ENCODE results near the gene CALD1. TPM values are rescaled to one million over a fixed set of nuclear protein-coding genes. Genes with fewer than 3 reads are reported as not detected.

CALD1 gene
- total and polyA plus RNA-seq, 10 donors, result 42.4 to 333 (median 212) TPM

DNA sequence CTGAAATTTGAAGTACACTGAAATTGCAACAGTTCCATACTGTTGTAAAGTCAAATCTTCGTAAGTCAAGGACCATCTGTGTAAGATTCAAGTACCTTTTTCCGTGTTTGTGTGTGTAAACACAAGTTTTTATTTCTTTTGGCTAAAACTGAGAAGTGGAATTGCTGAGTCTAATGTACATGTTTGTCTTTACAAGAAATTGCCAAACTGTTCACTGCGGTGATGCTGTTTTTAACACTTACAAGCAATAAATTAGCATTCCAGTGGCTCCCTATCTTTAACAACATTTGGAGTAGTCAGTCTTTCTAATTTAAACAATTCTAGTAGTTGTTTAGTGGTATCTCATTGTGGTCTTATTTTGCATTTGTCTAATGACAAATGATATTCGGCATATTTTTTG is 23.3 kb downstream of the CALD1 start:
- 85 to 91% (median 89%) methylated on average over 4 of the region's 4 CpGs for WGBS, 5 donors
- Histone ChIP-seq H3K9me3 (no peaks in the 10 kb centered on the region), H3K4me3 (no peak overlapping the region), H3K27ac (no peak overlapping the region), H3K36me3 (no peaks in the 10 kb centered on the region), H3K27me3 (replicated peaks in 1 of 7) (no peaks in the 10 kb centered on the region), H3K4me1 (peaks cover 0 to 13% (median 2%) of the 10 kb centered on the region in 6 donors)
- intact Hi-C loops (cut with DNase I; ENCODE audit: low total_unique reads), result no loop called here
- no peak for TF ChIP-seq POLR2AphosphoS5 (IDR thresholded peaks at IDR 0.05)
- no peak for TF ChIP-seq POLR2A (IDR thresholded peaks at IDR 0.05)
- TF ChIP-seq, protein P1, sequence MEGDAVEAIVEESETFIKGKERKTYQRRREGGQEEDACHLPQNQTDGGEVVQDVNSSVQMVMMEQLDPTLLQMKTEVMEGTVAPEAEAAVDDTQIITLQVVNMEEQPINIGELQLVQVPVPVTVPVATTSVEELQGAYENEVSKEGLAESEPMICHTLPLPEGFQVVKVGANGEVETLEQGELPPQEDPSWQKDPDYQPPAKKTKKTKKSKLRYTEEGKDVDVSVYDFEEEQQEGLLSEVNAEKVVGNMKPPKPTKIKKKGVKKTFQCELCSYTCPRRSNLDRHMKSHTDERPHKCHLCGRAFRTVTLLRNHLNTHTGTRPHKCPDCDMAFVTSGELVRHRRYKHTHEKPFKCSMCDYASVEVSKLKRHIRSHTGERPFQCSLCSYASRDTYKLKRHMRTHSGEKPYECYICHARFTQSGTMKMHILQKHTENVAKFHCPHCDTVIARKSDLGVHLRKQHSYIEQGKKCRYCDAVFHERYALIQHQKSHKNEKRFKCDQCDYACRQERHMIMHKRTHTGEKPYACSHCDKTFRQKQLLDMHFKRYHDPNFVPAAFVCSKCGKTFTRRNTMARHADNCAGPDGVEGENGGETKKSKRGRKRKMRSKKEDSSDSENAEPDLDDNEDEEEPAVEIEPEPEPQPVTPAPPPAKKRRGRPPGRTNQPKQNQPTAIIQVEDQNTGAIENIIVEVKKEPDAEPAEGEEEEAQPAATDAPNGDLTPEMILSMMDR (IDR thresholded peaks at IDR 0.05 in 8 of 11, conservative IDR thresholded peaks at IDR 0.05 in 3 of 11), result no peak
- no peak for DNase-seq

DNA sequence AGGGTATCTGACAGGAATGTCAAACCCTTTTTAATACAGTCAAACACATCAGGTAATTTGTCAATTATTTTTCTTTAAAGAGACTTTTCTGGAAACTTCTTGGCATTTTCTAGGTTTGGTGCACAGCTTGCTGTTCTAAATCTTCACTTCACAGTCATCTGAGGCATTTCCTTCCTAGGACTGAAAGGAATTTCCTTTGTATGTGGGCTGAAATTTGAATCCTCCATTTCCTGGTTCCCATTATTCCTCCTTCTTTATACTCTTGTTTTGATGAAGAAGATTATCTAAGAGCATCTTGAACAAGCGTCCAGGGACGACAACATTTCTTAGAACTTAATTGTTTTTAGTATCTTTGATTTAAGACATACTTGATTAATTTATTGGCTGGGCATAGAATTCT is 24.9 kb downstream of the CALD1 start:
- 52 to 73% (median 65%) methylated on average over 2 of the region's 2 CpGs for WGBS, 5 donors
- intact Hi-C loops (cut with DNase I; ENCODE audit: low total_unique reads), result no loop called here
- H3K4me3 ChIP-seq, result no peak overlapping the region
- peak overlapping the region in 3 of 8 donors; percentile 24 to 45 (median 30) for H3K27ac ChIP-seq
- no peaks in the 10 kb centered on the region for H3K9me3 ChIP-seq
- DNase-seq, result no peak
- H3K27me3 ChIP-seq (replicated peaks in 1 of 7), result no peaks in the 10 kb centered on the region
- H3K36me3 ChIP-seq, result no peaks in the 10 kb centered on the region
- peaks cover 0 to 13% (median 2%) of the 10 kb centered on the region in 6 donors for H3K4me1 ChIP-seq
- TF ChIP-seq POLR2AphosphoS5 (IDR thresholded peaks at IDR 0.05) (no peak), POLR2A (IDR thresholded peaks at IDR 0.05) (no peak)
- TF ChIP-seq, protein P1 (IDR thresholded peaks at IDR 0.05 in 8 of 11, conservative IDR thresholded peaks at IDR 0.05 in 3 of 11), result no peak

DNA sequence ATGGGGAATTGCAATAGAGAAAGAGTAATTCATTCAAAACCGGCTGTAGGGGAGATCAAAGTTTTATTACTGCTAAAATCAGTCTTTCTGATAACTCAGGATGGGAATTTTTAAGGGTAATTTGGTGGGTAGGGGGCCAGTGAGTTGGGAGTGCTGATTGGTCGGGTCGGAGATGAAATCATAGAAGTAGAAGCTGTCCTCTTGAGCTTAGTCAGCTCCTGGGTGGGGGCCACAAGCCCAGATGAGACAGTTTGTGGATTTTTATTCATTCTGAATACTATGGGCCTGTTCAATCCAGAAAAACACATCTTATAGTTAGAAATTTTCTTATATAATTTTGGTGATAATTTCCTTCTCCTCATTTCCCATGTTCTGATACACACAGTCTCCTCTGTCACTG is 25.4 kb downstream of the CALD1 start:
- Histone ChIP-seq H3K9me3 (no peaks in the 10 kb centered on the region), H3K27me3 (replicated peaks in 1 of 7) (no peaks in the 10 kb centered on the region), H3K4me3 (no peak overlapping the region), H3K27ac (peak overlapping the region in 3 of 8 donors; percentile 24 to 45 (median 30)), H3K4me1 (peaks cover 0 to 13% (median under 1%) of the 10 kb centered on the region in 6 donors), H3K36me3 (no peaks in the 10 kb centered on the region)
- intact Hi-C loops (cut with DNase I; ENCODE audit: low total_unique reads), result no loop called here
- DNase-seq, result no peak
- TF ChIP-seq POLR2A (IDR thresholded peaks at IDR 0.05) (no peak), POLR2AphosphoS5 (IDR thresholded peaks at IDR 0.05) (no peak)
- TF ChIP-seq, protein P1 (IDR thresholded peaks at IDR 0.05 in 8 of 11, conservative IDR thresholded peaks at IDR 0.05 in 3 of 11), result no peak
- WGBS, 5 donors, result 82 to 91% (median 82%) methylated on average over 3 of the region's 3 CpGs

DNA sequence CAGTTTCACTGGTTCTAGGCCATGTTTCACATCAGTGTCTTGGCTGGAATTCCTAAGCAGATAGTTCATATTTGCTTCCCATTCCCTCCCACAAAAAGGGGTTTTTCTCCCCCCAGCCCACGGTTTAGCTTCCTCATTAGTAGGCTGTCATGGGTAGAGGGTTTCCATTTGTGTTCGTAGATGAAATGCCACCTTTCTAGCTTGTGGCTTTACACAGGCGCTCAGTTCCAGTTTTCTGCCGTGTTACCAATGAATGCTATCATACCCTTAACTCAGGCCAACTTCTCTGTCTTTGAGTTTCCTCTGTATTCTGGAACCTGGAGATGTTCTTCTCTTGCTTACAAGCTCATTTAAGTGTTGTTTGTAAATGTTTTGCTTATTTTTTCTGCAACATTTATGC is 26.8 kb downstream of the CALD1 start:
- intact Hi-C loops (cut with DNase I; ENCODE audit: low total_unique reads), result no loop called here
- Histone ChIP-seq H3K36me3 (no peaks in the 10 kb centered on the region), H3K27me3 (replicated peaks in 1 of 7) (no peaks in the 10 kb centered on the region), H3K4me1 (peaks cover 0 to 13% (median 0%) of the 10 kb centered on the region in 6 donors), H3K9me3 (no peaks in the 10 kb centered on the region), H3K27ac (no peak overlapping the region), H3K4me3 (no peak overlapping the region)
- TF ChIP-seq, protein P1 (IDR thresholded peaks at IDR 0.05 in 8 of 11, conservative IDR thresholded peaks at IDR 0.05 in 3 of 11), result no peak
- TF ChIP-seq POLR2A (IDR thresholded peaks at IDR 0.05) (no peak), POLR2AphosphoS5 (IDR thresholded peaks at IDR 0.05) (no peak)
- 86 to 93% (median 91%) methylated on average over 4 of the region's 4 CpGs for WGBS, 5 donors
- no peak for DNase-seq

All from spleen (tissue), 11 donors.